GM06990 (cell line): ENCODE data around the gene SEZ6.

Experiments
- DNase-seq: peaks from one replicate; pipeline ENCODE4 v3.0.0-alpha.2; 2011; ENCODE audit not compliant: insufficient read length; ENCODE audit errors: extremely low read depth
- H3K27me3 ChIP-seq: replicated peaks from 2 replicates; pipeline ENCODE4 v1.6.0; 2011; ENCODE audit warnings: low read length; ENCODE audit not compliant: control insufficient read depth, insufficient read depth
- H3K36me3 ChIP-seq: 2 replicates; pipeline ENCODE4 v1.5.1; 2011; ENCODE audit warnings: low read length; ENCODE audit not compliant: control insufficient read depth, insufficient read depth
- H3K4me3 ChIP-seq: replicated peaks from 2 replicates; pipeline ENCODE4 v1.5.1; 2011; ENCODE audit warnings: low read depth, mild to moderate bottlenecking, control low read depth, low read length
- TF ChIP-seq, protein P1 (sequence below): IDR thresholded peaks from 2 replicates; pipeline ENCODE4 v1.5.1; 2011; ENCODE audit warnings: low read length, control low read depth, mild to moderate bottlenecking, inconsistent platforms; ENCODE audit not compliant: insufficient read depth, poor library complexity, severe bottlenecking

The SEZ6 gene

DNA sequence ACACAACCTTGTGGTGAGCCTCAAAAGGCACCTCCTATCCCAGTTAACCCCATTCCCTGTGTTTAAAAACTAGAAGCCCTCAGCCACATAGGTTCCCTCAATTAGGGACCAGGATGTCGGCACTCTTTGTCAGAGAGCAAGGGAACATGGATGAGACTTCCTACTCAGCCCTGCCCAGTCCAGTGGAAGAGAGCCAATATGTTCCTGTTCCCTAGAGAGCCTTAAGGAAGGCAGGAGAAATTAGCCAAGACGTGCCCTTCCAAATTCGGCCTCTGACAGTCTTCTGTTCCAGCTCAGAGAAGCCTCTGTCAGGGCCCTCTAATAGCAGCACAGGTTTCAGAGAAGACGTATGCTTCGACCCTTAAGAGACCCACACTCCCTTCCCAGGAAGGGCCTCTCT, 88.4 kb downstream of the SEZ6 start:
- H3K4me3 ChIP-seq = no peak overlapping the region
- no peaks in the 10 kb centered on the region for H3K27me3 ChIP-seq
- TF ChIP-seq, protein P1, sequence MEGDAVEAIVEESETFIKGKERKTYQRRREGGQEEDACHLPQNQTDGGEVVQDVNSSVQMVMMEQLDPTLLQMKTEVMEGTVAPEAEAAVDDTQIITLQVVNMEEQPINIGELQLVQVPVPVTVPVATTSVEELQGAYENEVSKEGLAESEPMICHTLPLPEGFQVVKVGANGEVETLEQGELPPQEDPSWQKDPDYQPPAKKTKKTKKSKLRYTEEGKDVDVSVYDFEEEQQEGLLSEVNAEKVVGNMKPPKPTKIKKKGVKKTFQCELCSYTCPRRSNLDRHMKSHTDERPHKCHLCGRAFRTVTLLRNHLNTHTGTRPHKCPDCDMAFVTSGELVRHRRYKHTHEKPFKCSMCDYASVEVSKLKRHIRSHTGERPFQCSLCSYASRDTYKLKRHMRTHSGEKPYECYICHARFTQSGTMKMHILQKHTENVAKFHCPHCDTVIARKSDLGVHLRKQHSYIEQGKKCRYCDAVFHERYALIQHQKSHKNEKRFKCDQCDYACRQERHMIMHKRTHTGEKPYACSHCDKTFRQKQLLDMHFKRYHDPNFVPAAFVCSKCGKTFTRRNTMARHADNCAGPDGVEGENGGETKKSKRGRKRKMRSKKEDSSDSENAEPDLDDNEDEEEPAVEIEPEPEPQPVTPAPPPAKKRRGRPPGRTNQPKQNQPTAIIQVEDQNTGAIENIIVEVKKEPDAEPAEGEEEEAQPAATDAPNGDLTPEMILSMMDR = no peak
- no peak for DNase-seq
- H3K36me3 ChIP-seq = peaks cover 53% of the 10 kb centered on the region

DNA sequence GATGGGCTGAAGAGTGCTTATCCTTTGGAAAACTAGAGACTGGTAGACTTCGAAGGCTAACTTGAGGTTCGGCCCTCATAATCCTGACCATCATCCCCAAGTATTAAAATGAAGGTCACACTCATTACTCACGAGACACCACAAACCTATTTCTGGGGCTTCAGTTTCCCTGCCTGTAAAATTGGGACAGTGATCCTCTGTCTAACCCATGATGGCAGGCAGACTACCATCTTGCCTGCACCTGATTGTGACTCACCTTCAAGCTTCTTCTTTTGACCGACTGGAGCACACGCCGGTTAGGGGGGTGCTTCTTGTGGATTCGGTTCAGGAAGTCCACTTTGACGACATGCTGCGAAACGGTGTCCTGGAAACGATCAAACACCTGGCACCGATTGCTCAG, 88.8 kb downstream of the SEZ6 start:
- Histone ChIP-seq H3K27me3 (no peaks in the 10 kb centered on the region), H3K36me3 (peaks cover 55% of the 10 kb centered on the region)

DNA sequence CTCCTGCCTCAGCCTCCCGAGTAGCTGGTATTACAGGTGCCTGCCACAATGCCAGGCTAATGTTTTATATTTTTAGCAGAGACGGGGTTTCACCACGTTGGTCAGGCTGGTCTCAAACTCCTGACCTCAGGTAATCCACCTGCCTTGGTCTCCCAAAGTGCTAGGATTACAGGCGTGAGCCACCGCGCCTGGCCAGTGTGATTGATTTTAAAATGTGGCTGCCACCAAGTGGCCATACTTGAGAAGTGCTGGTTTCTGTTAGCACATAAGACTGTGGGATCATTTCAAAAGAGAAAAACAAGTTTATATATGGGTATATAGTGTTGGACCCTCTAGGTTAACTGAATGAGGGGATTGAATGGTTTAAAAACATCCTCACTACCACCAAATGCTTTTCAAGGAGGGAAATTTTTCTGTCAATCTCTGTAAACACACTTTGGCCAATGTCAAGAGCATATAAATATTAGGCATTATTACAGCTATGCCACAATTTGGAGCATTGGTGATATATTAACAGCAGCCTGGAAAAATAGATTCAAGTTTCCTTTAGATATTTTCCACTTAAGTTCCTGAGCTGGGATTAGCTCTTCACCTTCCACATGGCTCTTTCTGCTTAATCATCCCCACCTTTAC, 89.4 kb downstream of the SEZ6 start:
- peaks cover 60% of the 10 kb centered on the region for H3K36me3 ChIP-seq
- no peaks in the 10 kb centered on the region for H3K27me3 ChIP-seq
- no peak overlapping the region for H3K4me3 ChIP-seq
- TF ChIP-seq, protein P1 = peak; percentile 61
- no peak for DNase-seq

More for the DNA sequence above, 88.8 kb downstream of the SEZ6 start:
- TF ChIP-seq, protein P1 = no peak
- H3K4me3 ChIP-seq = no peak overlapping the region
- DNase-seq = no peak

DNA sequence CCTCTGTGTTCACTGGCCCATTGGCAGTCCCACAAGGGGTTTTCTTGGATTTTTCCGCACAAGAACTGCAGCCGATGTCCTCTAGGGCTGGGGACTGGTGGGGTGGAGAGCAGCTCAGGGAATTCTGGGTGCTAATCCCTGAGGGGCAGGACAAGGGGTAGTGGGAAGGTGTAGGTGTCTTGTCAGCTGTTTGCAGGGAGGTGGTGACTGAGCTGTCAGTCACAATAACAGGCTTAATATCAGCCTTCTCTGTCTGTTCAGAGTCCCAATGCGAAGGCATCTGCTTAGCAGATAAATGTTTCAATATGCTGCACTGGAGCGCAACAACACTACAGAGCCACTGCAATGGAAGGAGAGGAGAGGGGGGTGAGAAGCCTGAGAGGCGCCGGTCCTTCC, 92.9 kb downstream of the SEZ6 start:
- H3K27me3 ChIP-seq = no peaks in the 10 kb centered on the region
- H3K4me3 ChIP-seq = no peak overlapping the region
- TF ChIP-seq, protein P1 = no peak
- no peak for DNase-seq
- peaks cover 65% of the 10 kb centered on the region for H3K36me3 ChIP-seq

DNA sequence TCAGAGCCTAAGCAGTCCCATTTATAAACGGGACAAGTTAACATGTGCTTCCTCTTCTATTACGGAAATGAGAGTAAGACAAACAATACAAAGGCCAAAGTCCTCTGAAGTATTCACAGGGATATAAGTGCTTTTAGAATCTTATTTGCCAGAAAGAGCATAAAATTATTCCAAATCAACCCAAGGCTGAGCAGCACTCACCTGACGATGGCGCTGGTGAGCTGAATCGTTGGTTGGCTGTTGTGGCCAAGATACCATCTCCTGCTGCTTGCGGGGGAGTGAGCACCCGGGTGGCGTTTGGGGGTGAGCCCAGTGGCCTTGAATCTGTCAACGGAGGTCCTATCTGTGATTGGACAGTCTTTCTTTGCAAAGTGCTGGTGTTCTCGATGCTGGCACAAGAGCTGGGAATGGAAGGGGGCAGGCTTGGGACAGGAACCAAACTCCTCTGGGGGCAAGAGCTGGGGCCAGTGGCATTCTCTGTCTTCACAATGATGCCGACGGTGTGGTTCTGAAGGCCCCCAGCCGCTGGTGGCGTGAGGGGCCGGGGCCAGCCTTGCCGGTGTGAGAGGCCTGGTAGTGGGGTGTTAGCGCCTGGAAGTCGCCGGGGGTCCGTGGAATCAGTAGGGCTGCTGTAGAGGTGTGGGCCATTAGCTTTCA, 93.4 kb downstream of the SEZ6 start:
- TF ChIP-seq, protein P1 = no peak
- DNase-seq = no peak
- Histone ChIP-seq H3K4me3 (no peak overlapping the region), H3K27me3 (no peaks in the 10 kb centered on the region), H3K36me3 (peaks cover 61% of the 10 kb centered on the region)
